ENCODE data around the gene PFDN4.

GRCh38 chr20:54227751-54228150, 19.9 kb downstream of the PFDN4 start:
- TF ChIP-seq CTCF (IDR thresholded peaks at IDR 0.05; ENCODE audit: low read depth, low read length, poor library complexity, severe bottlenecking) (no peak), EZH2phosphoT487 (IDR thresholded peaks at IDR 0.05; ENCODE audit: borderline replicate concordance, low read length) (no peak)
